ENCODE results near the gene ARHGAP6. TPM values are rescaled to one million over a fixed set of nuclear protein-coding genes. Genes with fewer than 3 reads are reported as not detected.

Gene ARHGAP6
- total and polyA plus RNA-seq, 9 of the 15 experiments (the other 6 are each of a cell fraction or from before 2014, with no cell fraction given): 12.5 to 63.6 (median 41.8) TPM

DNA sequence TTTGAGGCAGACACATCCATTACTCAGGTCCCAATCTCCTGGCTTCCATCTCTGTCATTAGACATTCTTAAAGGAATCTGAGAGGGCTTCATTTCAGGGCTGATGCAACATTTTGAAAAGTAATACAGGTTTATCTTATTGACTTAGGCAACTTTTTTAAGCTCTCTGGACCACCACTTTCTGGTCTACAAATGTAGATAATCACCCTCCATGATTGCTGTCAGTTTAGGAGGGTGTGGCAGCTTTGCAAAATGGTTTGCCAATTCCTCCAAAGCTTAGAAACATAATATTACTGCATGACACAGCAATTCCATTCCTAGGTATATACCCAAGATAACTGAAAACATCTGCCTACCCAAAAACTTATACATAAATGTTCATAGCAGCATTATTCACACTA is 77.6 kb downstream of the ARHGAP6 start (continued):
- TF ChIP-seq NR2C1 (IDR thresholded peaks at IDR 0.05) (no peak), NR2C1 (tag; IDR thresholded peaks at IDR 0.05) (no peak), TFE3 (CRISPR knock-in tag; IDR thresholded peaks at IDR 0.05) (no peak), EP400 (IDR thresholded peaks at IDR 0.05) (no peak; the same call in 1 of the 2 replicates), ZNF197 (CRISPR knock-in tag; IDR thresholded peaks at IDR 0.05; ENCODE audit: low read depth) (no peak), POLR2G (IDR thresholded peaks at IDR 0.05; ENCODE audit: low read depth, low read length) (no peak), PHF20 (IDR thresholded peaks at IDR 0.05; ENCODE audit: partially characterized antibody) (no peak), ZNF507 (tag; conservative IDR thresholded peaks at IDR 0.05) (no peak), KLF1 (tag; IDR thresholded peaks at IDR 0.05) (no peak), SAP30 (IDR thresholded peaks at IDR 0.05; ENCODE audit: borderline replicate concordance, insufficient read depth, low read depth, low read length, poor library complexity, severe bottlenecking) (no peak), TEAD4 (IDR thresholded peaks at IDR 0.05; ENCODE audit: low read length) (peak; percentile 93), TEAD4 (CRISPR knock-in tag; IDR thresholded peaks at IDR 0.05; ENCODE audit: borderline replicate concordance) (no peak), ZNF431 (CRISPR knock-in tag; IDR thresholded peaks at IDR 0.05) (no peak), EP300 (IDR thresholded peaks at IDR 0.05; ENCODE audit: low read length) (peak; percentile 98), CUX1 (CRISPR knock-in tag; IDR thresholded peaks at IDR 0.05) (no peak), ZNF695 (CRISPR knock-in tag; IDR thresholded peaks at IDR 0.05) (no peak), ERF (CRISPR knock-in tag; IDR thresholded peaks at IDR 0.05) (no peak), SMAD4 (CRISPR knock-in tag; conservative IDR thresholded peaks at IDR 0.05) (0 out of 2 replicates have a peak, but pooled peaks have one; percentile 33), ZBED1 (IDR thresholded peaks at IDR 0.05) (no peak)
- TF ChIP-seq, protein P1, sequence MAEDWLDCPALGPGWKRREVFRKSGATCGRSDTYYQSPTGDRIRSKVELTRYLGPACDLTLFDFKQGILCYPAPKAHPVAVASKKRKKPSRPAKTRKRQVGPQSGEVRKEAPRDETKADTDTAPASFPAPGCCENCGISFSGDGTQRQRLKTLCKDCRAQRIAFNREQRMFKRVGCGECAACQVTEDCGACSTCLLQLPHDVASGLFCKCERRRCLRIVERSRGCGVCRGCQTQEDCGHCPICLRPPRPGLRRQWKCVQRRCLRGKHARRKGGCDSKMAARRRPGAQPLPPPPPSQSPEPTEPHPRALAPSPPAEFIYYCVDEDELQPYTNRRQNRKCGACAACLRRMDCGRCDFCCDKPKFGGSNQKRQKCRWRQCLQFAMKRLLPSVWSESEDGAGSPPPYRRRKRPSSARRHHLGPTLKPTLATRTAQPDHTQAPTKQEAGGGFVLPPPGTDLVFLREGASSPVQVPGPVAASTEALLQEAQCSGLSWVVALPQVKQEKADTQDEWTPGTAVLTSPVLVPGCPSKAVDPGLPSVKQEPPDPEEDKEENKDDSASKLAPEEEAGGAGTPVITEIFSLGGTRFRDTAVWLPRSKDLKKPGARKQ (CRISPR knock-in tag; IDR thresholded peaks at IDR 0.05): no peak
